H4 (cell line): ENCODE data around the gene ACYP2. TPM values are rescaled to one million over a fixed set of nuclear protein-coding genes. Genes with fewer than 3 reads are reported as not detected.
A peak's percentile ranks its signal among the peaks of the same experiment; 100 is the strongest.
"Not testable (repeated sequence)": the region's sequence is repeated elsewhere in the genome, so short reads cannot be mapped to it uniquely, and the experiment has no call there.

Experiments
- DNase-seq: peaks from one replicate; pipeline ENCODE4 v3.0.0-alpha.2; 2015; ENCODE audit warnings: low spot score
- total RNA-seq: library from RNA; depleted of rRNA; stranded (reverse); fragments of >200 nt; shearing (Covaris generic); gene quantifications from 2 replicates; pipeline ENCODE4 v1.2.3, GENCODE V29; 2014; rRNA removed

Gene ACYP2
- 6.9 and 15.8 TPM in 2 replicates for total RNA-seq

GRCh38 chr2:54115284-54116137 lies at the start of gene ACYP2:
Gene ACYP2 (plus strand): TSS chr2:54115615.
- DNase-seq = peak; percentile 96

GRCh38 chr2:54065891-54066290 lies 49.5 kb upstream of the ACYP2 start:
- no peak for DNase-seq

GRCh38 chr2:54067851-54068375 lies 47.5 kb upstream of the ACYP2 start:
- no peak for DNase-seq

- not testable (repeated sequence) for DNase-seq
Observed at GRCh38 chr2:54072483-54072882, 42.9 kb upstream of the ACYP2 start.

- peak; percentile 69 for DNase-seq
Observed at GRCh38 chr2:54073796-54074195, 41.6 kb upstream of the ACYP2 start.

GRCh38 chr2:54074606-54075341 lies 40.6 kb upstream of the ACYP2 start:
- no peak for DNase-seq

- no peak for DNase-seq
Observed at GRCh38 chr2:54076586-54076985, 38.8 kb upstream of the ACYP2 start.

- DNase-seq = no peak
Observed at GRCh38 chr2:54077088-54077900, 38.1 kb upstream of the ACYP2 start.

GRCh38 chr2:54079331-54079730 lies 36.1 kb upstream of the ACYP2 start:
- no peak for DNase-seq

GRCh38 chr2:54081574-54081973 lies 33.8 kb upstream of the ACYP2 start:
- no peak for DNase-seq

GRCh38 chr2:54083021-54083420 lies 32.4 kb upstream of the ACYP2 start:
- DNase-seq = no peak

- no peak for DNase-seq
Observed at GRCh38 chr2:54083445-54083844, 32.0 kb upstream of the ACYP2 start.

- DNase-seq = no peak
Observed at GRCh38 chr2:54084600-54084999, 30.8 kb upstream of the ACYP2 start.

- no peak for DNase-seq
Observed at GRCh38 chr2:54085069-54085468, 30.3 kb upstream of the ACYP2 start.

- DNase-seq = no peak
Observed at GRCh38 chr2:54086157-54086556, 29.3 kb upstream of the ACYP2 start.

GRCh38 chr2:54088191-54088634 lies 27.2 kb upstream of the ACYP2 start:
- no peak for DNase-seq

- no peak for DNase-seq
Observed at GRCh38 chr2:54088719-54089118, 26.7 kb upstream of the ACYP2 start.

GRCh38 chr2:54090521-54091117 lies 24.8 kb upstream of the ACYP2 start:
- DNase-seq = no peak

GRCh38 chr2:54092940-54093339 lies 22.5 kb upstream of the ACYP2 start:
- no peak for DNase-seq

GRCh38 chr2:54095406-54095805 lies 20.0 kb upstream of the ACYP2 start:
- DNase-seq = not testable (repeated sequence)

GRCh38 chr2:54096141-54096540 lies 19.3 kb upstream of the ACYP2 start:
- not testable (repeated sequence) for DNase-seq
